ENCODE data around the gene TCF12. TPM values are rescaled to one million over a fixed set of nuclear protein-coding genes. Genes with fewer than 3 reads are reported as not detected.

The TCF12 gene
- total and polyA plus RNA-seq, 2 of the 8 experiments (the other 6 are each of a cell fraction or from before 2014, with no cell fraction given) = 85.8 to 101 TPM

DNA sequence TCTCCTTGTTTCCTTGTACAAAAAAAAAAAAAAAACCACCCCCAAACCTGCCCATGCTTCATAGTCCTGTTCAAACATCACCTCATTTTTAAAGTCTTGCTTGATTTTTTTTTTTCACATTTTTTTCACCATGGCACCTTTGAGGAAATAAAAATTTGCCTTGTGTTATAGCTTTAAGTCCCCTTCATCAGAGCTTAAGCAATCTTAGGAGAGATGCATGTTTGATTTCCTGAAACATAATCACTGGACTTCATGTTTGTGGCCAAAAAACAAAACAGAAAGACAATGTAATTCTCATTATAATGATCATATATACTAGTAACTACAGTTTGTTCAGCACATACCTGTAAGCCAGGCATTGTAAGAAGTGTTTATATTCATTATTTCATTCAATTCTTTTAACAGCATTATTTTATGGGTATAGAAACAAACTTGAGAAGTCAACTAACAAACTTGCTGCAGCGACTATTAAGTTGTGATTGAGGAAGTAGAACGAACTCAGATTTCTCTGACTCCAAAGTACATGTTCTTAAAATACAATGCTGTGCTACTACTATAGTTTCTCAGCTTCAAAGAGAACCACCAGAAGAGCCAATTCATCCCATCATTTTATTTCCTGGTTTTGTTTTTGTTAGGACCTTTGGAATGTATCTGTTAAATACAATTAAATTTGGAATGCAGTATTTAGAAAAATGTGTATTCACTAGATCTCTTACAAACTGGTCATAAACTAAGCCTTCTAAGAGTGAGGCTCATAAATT is 203.8 kb downstream of the TCF12 start (continued):
- TF ChIP-seq RBBP5 (IDR thresholded peaks at IDR 0.05; ENCODE audit: borderline replicate concordance, low read depth, low read length) = no peak
